Hepatocyte (in vitro differentiated cells): ENCODE results near the gene ROR1.

Experiments used
- EZH2 ChIP-seq: fragments of 200-600 bp; sonication (generic); IDR thresholded peaks from 2 replicates; pipeline ENCODE4 v1.6.1; 2016; ENCODE audit warnings: antibody characterized with exemption, mild to moderate bottlenecking, borderline replicate concordance
- TF ChIP-seq, protein P1 (sequence below): fragments of 200-600 bp; sonication (generic); IDR thresholded peaks from 2 replicates; pipeline ENCODE4 v1.5.1; 2016; ENCODE audit warnings: antibody characterized with exemption, mild to moderate bottlenecking; ENCODE audit not compliant: poor library complexity

DNA sequence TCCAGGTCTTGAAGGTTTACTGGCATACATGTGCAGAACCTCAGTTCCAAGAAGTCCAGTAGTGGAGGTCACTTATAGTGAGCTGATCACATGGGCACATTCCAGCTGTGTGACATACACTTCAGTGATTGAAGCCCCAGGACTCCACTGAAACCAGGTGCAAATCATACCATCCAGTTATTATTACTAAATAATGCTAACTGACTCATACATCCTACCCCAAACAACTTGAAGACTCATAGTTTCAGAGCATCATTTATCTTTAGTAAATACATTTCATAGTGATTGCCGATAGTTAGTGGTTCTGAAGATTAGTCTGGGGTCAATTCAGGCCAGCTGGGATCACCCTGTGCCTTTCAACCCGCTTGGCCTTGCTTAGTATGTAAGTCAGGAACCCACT is 291.8 kb downstream of the ROR1 start:
- no peak for TF ChIP-seq EZH2
- TF ChIP-seq, protein P1, sequence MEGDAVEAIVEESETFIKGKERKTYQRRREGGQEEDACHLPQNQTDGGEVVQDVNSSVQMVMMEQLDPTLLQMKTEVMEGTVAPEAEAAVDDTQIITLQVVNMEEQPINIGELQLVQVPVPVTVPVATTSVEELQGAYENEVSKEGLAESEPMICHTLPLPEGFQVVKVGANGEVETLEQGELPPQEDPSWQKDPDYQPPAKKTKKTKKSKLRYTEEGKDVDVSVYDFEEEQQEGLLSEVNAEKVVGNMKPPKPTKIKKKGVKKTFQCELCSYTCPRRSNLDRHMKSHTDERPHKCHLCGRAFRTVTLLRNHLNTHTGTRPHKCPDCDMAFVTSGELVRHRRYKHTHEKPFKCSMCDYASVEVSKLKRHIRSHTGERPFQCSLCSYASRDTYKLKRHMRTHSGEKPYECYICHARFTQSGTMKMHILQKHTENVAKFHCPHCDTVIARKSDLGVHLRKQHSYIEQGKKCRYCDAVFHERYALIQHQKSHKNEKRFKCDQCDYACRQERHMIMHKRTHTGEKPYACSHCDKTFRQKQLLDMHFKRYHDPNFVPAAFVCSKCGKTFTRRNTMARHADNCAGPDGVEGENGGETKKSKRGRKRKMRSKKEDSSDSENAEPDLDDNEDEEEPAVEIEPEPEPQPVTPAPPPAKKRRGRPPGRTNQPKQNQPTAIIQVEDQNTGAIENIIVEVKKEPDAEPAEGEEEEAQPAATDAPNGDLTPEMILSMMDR: no peak
